GM23338 (cell line): ENCODE data around the gene OR52R1. TPM values are rescaled to one million over a fixed set of nuclear protein-coding genes. Genes with fewer than 3 reads are reported as not detected.

ENCODE experiments used
- polyA plus RNA-seq: library from polyadenylated mRNA; unstranded; fragments of >200 nt; fragmentation: Nextera tagmentation; extraction: Ambion mirVana; gene quantifications from 2 replicates; pipeline ENCODE4 v1.2.1, GENCODE V29; 2016
- small RNA-seq: library from RNA; depleted of rRNA; stranded (forward); fragments of <200 nt; gene quantifications from one replicate; pipeline ENCODE3, GENCODE V24; 2014; ENCODE audit warnings: low replicate concordance
- total RNA-seq: library from RNA; depleted of rRNA; stranded (reverse); fragments of >200 nt; shearing (Covaris generic); gene quantifications from 2 replicates; pipeline ENCODE4 v1.2.3, GENCODE V29; 2014; rRNA removed

OR52R1 gene
- total and polyA plus RNA-seq, 2 experiments from 2014 or later = not detected

Small RNA genes lying within 50 kb of the gene (small RNA-seq; reads per million reads assigned to genes)
- gene RF00091 = not detected

Other genes with a start within 250 kb of the OR52R1 start
- not detected in 2 replicates for gene OR52I2, start 222.6 kb downstream of the OR52R1 start, total RNA-seq
- gene OR52I2, start 222.6 kb downstream of the OR52R1 start, polyA plus RNA-seq = 0.03 TPM in 1 of 2 replicates, not detected in the other
- gene OR52I1, start 210.3 kb downstream of the OR52R1 start, total RNA-seq = not detected in 2 replicates
- gene OR52I1, start 210.3 kb downstream of the OR52R1 start, polyA plus RNA-seq = not detected in 2 replicates
- 4.2 and 5.7 TPM in 2 replicates for gene TRIM68, start 196.1 kb downstream of the OR52R1 start, total RNA-seq
- gene TRIM68, start 196.1 kb downstream of the OR52R1 start, polyA plus RNA-seq = 1.6 and 2.2 TPM in 2 replicates
- not detected in 2 replicates for gene OR51D1, start 166.9 kb downstream of the OR52R1 start, total RNA-seq
- gene OR51D1, start 166.9 kb downstream of the OR52R1 start, polyA plus RNA-seq = not detected in 2 replicates
- gene OR51E1, start 160.4 kb downstream of the OR52R1 start, total RNA-seq = not detected in 2 replicates
- gene OR51E1, start 160.4 kb downstream of the OR52R1 start, polyA plus RNA-seq = not detected in 2 replicates
- not detected in 2 replicates for gene OR51E2, start 106.5 kb downstream of the OR52R1 start, total RNA-seq
- not detected in 2 replicates for gene OR51E2, start 106.5 kb downstream of the OR52R1 start, polyA plus RNA-seq
- 0.19 TPM in 1 of 2 replicates, not detected in the other for gene MMP26, start 99.6 kb downstream of the OR52R1 start, total RNA-seq
- not detected in 2 replicates for gene MMP26, start 99.6 kb downstream of the OR52R1 start, polyA plus RNA-seq
- not detected in 2 replicates for gene OR51F1, start 34.4 kb downstream of the OR52R1 start, total RNA-seq
- not detected in 2 replicates for gene OR51F1, start 34.4 kb downstream of the OR52R1 start, polyA plus RNA-seq
- not detected in 2 replicates for gene OR51F2, start 16.9 kb upstream of the OR52R1 start, total RNA-seq
- gene OR51F2, start 16.9 kb upstream of the OR52R1 start, polyA plus RNA-seq = not detected in 2 replicates
- gene OR51S1, start 44.8 kb upstream of the OR52R1 start, total RNA-seq = not detected in 2 replicates
- gene OR51S1, start 44.8 kb upstream of the OR52R1 start, polyA plus RNA-seq = not detected in 2 replicates
- not detected in 2 replicates for gene OR51T1, start 77.5 kb upstream of the OR52R1 start, total RNA-seq
- gene OR51T1, start 77.5 kb upstream of the OR52R1 start, polyA plus RNA-seq = not detected in 2 replicates
- not detected in 2 replicates for gene OR51A7, start 99.4 kb upstream of the OR52R1 start, total RNA-seq
- gene OR51A7, start 99.4 kb upstream of the OR52R1 start, polyA plus RNA-seq = not detected in 2 replicates
- gene OR51G2, start 115.0 kb upstream of the OR52R1 start, total RNA-seq = not detected in 2 replicates
- not detected in 2 replicates for gene OR51G2, start 115.0 kb upstream of the OR52R1 start, polyA plus RNA-seq
- not detected in 2 replicates for gene OR51G1, start 120.0 kb upstream of the OR52R1 start, total RNA-seq
- not detected in 2 replicates for gene OR51G1, start 120.0 kb upstream of the OR52R1 start, polyA plus RNA-seq
- gene OR51A4, start 143.2 kb upstream of the OR52R1 start, total RNA-seq = not detected in 2 replicates
- not detected in 2 replicates for gene OR51A4, start 143.2 kb upstream of the OR52R1 start, polyA plus RNA-seq
- gene OR51A2, start 151.3 kb upstream of the OR52R1 start, total RNA-seq = not detected in 2 replicates
- not detected in 2 replicates for gene OR51A2, start 151.3 kb upstream of the OR52R1 start, polyA plus RNA-seq
- gene OR51L1, start 190.5 kb upstream of the OR52R1 start, total RNA-seq = not detected in 2 replicates
- not detected in 2 replicates for gene OR51L1, start 190.5 kb upstream of the OR52R1 start, polyA plus RNA-seq
- not detected in 2 replicates for gene OR52J3, start 242.1 kb upstream of the OR52R1 start, total RNA-seq
- gene OR52J3, start 242.1 kb upstream of the OR52R1 start, polyA plus RNA-seq = not detected in 2 replicates